ENCODE measurements around the gene ZNF423.

GRCh38 chr16:49788572-49788971 lies 67.3 kb downstream of the ZNF423 start:
- TF ChIP-seq CEBPB (tag; IDR thresholded peaks at IDR 0.05) (no peak), ATF1 (CRISPR knock-in tag; IDR thresholded peaks at IDR 0.05) (no peak), ATF1 (tag; IDR thresholded peaks at IDR 0.05) (no peak), EZH2 (IDR thresholded peaks at IDR 0.05; ENCODE audit: borderline replicate concordance, low read depth, low read length) (no peak), POLR2A (conservative IDR thresholded peaks at IDR 0.05) (no peak), ZNF57 (CRISPR knock-in tag; IDR thresholded peaks at IDR 0.05) (no peak), CTCF (IDR thresholded peaks at IDR 0.05 in 2 of 3, conservative IDR thresholded peaks at IDR 0.05 in 1 of 3; ENCODE audit: insufficient read depth in 2 of 3, low read depth in 1 of 3, low read length in 3 of 3) (no peak), RFX5 (IDR thresholded peaks at IDR 0.05; ENCODE audit: low read depth, low read length) (no peak), NRF1 (conservative IDR thresholded peaks at IDR 0.05 in 1 of 2, IDR thresholded peaks at IDR 0.05 in 1 of 2) (no peak), CEBPG (CRISPR knock-in tag; IDR thresholded peaks at IDR 0.05) (no peak), CEBPG (tag; conservative IDR thresholded peaks at IDR 0.05 in 1 of 2, IDR thresholded peaks at IDR 0.05 in 1 of 2) (no peak), GATA2 (CRISPR knock-in tag; IDR thresholded peaks at IDR 0.05) (no peak), USF1 (CRISPR knock-in tag; IDR thresholded peaks at IDR 0.05) (no peak), GTF2F1 (IDR thresholded peaks at IDR 0.05; ENCODE audit: low read depth, low read length) (no peak)
